ENCODE results near the gene PPFIA1.

DNA sequence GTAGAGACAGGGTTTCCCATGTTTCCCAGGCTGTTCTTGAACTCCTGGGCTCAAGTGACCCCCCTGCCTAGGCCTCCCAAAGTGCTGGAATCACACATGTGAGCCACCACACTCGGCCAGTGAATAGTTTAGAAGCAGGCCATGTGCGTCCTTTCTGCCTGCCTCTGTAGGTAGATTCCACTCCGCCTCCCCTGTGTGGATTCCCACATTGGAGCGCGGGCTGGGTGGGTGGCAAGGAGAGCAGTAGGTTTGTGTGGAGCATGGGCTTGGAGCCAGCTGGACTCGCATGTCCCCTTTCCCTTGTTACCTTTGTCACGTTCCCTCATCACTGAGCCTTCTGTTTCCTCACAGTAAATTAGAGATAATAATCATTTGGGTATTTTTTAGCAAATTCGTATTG is 21.7 kb downstream of the PPFIA1 start:
- TF ChIP-seq, protein P1, sequence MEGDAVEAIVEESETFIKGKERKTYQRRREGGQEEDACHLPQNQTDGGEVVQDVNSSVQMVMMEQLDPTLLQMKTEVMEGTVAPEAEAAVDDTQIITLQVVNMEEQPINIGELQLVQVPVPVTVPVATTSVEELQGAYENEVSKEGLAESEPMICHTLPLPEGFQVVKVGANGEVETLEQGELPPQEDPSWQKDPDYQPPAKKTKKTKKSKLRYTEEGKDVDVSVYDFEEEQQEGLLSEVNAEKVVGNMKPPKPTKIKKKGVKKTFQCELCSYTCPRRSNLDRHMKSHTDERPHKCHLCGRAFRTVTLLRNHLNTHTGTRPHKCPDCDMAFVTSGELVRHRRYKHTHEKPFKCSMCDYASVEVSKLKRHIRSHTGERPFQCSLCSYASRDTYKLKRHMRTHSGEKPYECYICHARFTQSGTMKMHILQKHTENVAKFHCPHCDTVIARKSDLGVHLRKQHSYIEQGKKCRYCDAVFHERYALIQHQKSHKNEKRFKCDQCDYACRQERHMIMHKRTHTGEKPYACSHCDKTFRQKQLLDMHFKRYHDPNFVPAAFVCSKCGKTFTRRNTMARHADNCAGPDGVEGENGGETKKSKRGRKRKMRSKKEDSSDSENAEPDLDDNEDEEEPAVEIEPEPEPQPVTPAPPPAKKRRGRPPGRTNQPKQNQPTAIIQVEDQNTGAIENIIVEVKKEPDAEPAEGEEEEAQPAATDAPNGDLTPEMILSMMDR (IDR thresholded peaks at IDR 0.05) = no peak
- TF ChIP-seq POLR2A (IDR thresholded peaks at IDR 0.05) = no peak
